ENCODE results near the gene SPN. TPM values are rescaled to one million over a fixed set of nuclear protein-coding genes. Genes with fewer than 3 reads are reported as not detected.
A peak's percentile ranks its signal among the peaks of the same experiment; 100 is the strongest.
"Not testable (repeated sequence)": the region's sequence is repeated elsewhere in the genome, so short reads cannot be mapped to it uniquely, and the experiment has no call there.

The SPN gene
- total and polyA plus RNA-seq, 8 donors: 1.9 to 29.1 (median 2.5) TPM

- no peak for DNase-seq
- Histone ChIP-seq H3K4me1 (peaks cover 0 to 42% of the 10 kb centered on the region in 2 donors), H3K9me3 (no peaks in the 10 kb centered on the region), H3K27ac (no peak overlapping the region), H3K27me3 (no peaks in the 10 kb centered on the region), H3K36me3 (no peaks in the 10 kb centered on the region), H3K4me3 (no peak overlapping the region)
- peak; percentile 55 for ATAC-seq
- intact Hi-C loops (cut with DNase I): no loop called here
- no peak for TF ChIP-seq CTCF (IDR thresholded peaks at IDR 0.05)
Observed at GRCh38 chr16:29649588-29650494, 13.2 kb upstream of the SPN start.

- Histone ChIP-seq H3K4me1 (peaks cover 0 to 39% of the 10 kb centered on the region in 2 donors), H3K9me3 (no peaks in the 10 kb centered on the region), H3K36me3 (no peaks in the 10 kb centered on the region), H3K4me3 (no peak overlapping the region), H3K27me3 (no peaks in the 10 kb centered on the region), H3K27ac (no peak overlapping the region)
- intact Hi-C loops (cut with DNase I): no loop called here
- DNase-seq: no peak
- ATAC-seq: no peak
- no peak for TF ChIP-seq CTCF (IDR thresholded peaks at IDR 0.05)
Observed at GRCh38 chr16:29650771-29651170, 12.3 kb upstream of the SPN start.

DNA sequence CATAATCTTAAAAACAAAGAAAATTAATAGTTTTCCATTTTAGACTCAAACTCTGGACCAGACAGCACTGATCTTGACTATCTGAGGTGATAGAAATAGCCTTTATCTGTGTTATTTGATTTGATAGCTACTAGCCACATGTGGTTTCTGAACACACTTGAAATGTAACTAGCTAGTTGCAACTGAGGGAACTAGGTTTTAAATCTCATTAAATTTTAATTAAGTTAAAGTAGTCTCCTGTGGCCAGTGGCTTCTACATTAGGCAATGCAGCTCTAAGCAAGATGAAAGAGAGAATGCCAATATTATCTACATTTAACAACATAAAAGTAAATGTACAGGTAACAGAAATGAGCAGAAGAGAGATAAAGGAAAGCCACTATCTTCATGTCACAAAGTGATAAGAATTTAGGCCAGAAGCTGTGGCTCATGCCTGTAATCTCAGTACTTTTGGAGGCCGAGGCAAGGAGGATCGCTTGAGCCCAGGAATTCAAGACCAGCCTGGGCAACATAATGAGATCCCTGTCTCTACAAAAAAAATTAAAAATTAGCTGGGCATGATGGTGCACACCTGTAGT, 11.2 kb upstream of the SPN start:
- Histone ChIP-seq H3K36me3 (no peaks in the 10 kb centered on the region), H3K27me3 (no peaks in the 10 kb centered on the region), H3K9me3 (no peaks in the 10 kb centered on the region), H3K27ac (no peak overlapping the region), H3K4me3 (no peak overlapping the region), H3K4me1 (peaks cover 0 to 39% of the 10 kb centered on the region in 2 donors)
- intact Hi-C loops (cut with DNase I): no loop called here
- ATAC-seq: no peak
- no peak for DNase-seq
- no peak for TF ChIP-seq CTCF (IDR thresholded peaks at IDR 0.05)

DNA sequence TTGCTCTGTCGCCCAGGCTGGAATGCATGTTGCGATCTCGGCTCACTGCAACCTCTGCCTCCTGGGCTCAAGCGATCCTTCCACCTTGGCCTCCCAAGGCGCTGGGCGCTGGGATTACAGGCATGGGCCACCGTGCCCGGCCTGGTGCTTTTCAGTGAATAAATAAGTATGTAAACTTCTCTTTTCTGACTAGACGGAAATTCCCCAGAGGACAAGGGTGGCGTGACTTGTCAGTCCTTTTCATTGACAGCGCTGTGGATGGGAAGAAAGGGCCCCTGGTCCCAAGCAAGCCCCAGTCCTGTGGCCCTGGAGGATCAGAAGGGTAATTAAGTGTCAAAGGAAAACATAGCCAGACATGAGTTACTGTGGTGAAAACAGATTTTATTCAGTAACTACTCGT, 9.6 kb upstream of the SPN start:
- DNase-seq (no peak), ATAC-seq (peak; percentile 41)
- Histone ChIP-seq H3K36me3 (no peaks in the 10 kb centered on the region), H3K27me3 (no peaks in the 10 kb centered on the region), H3K4me3 (no peak overlapping the region), H3K4me1 (peaks cover 0 to 39% of the 10 kb centered on the region in 2 donors), H3K27ac (no peak overlapping the region), H3K9me3 (no peaks in the 10 kb centered on the region)
- TF ChIP-seq CTCF (IDR thresholded peaks at IDR 0.05): no peak
- intact Hi-C loops (cut with DNase I): no loop called here

GRCh38 chr16:29653890-29654289, 9.2 kb upstream of the SPN start:
- H3K36me3 ChIP-seq; H3K27ac ChIP-seq; intact Hi-C loops (cut with DNase I); DNase-seq; H3K9me3 ChIP-seq; ATAC-seq; H3K4me3 ChIP-seq; H3K27me3 ChIP-seq: not testable (repeated sequence)
- peaks cover 0 to 38% of the 10 kb centered on the region in 2 donors for H3K4me1 ChIP-seq

Data from left lung (tissue), 10 donors.